HCT116 (cell line): ENCODE measurements around the gene TMEM184A. TPM values are rescaled to one million over a fixed set of nuclear protein-coding genes. Genes with fewer than 3 reads are reported as not detected.

Experiments
- ATAC-seq: fragments of 200-7000 bp; cut with Tn5 transposase; 2 replicates; pipeline ENCODE4 v1.9.1; 2020; ENCODE audit warnings: mild to moderate bottlenecking, moderate library complexity
- BruUV-seq: library from RNA; stranded (reverse); fragments of 400-500 nt; replicated peaks from 2 replicates; lab custom pipeline; 2021; lab: Mats Ljungman, UMichigan
- CTCF ChIA-PET: fragments of 300-600 bp; sonication (Branson Sonifier 250); formaldehyde crosslinking; loops from one replicate; lab custom pipeline; 2021; ENCODE audit warnings: antibody characterized with exemption; lab: Charles Lee
- POLR2A ChIA-PET: fragments of 300-600, 350-600 bp; sonication (Branson Sonifier 250); formaldehyde crosslinking; loops from one replicate; lab custom pipeline; 2021; ENCODE audit warnings: antibody characterized with exemption; lab: Charles Lee
- RAD21 ChIA-PET, 2 experiments: fragments of 300-600 bp; sonication (Branson Sonifier 250); formaldehyde crosslinking; loops; one replicate each; lab custom pipeline; 2023; ENCODE audit warnings: low total read pairs in 2 of 2; ENCODE audit not compliant: uncharacterized antibody in 2 of 2, unreplicated experiment in 2 of 2, low non-redundant PET in 1 of 2; lab: Charles Lee
- DNase-seq: peaks from one replicate; pipeline ENCODE4 v3.0.0-alpha.2; 2010; ENCODE audit warnings: low read depth, low spot score
- H2AFZ ChIP-seq: fragments of 200-600 bp; shearing (Covaris generic), sonication (generic); 2 replicates; pipeline ENCODE4 v1.6.1; 2017; ENCODE audit warnings: low read depth, mixed run types, mixed read lengths, antibody characterized with exemption, low read length; ENCODE audit not compliant: poor library complexity, severe bottlenecking
- H3K27ac ChIP-seq: 2 replicates; pipeline ENCODE4 v1.5.1; 2012; ENCODE audit warnings: low read depth, low read length
- H3K27me3 ChIP-seq: fragments of 200-600 bp; sonication (generic); 2 replicates; pipeline ENCODE4 v1.6.1; 2016; ENCODE audit warnings: mixed run types, low read length, mixed read lengths; ENCODE audit not compliant: insufficient read depth
- H3K36me3 ChIP-seq, 2 experiments: fragments of 200-500 bp in 1 of 2; fragments of 200-600 bp in 1 of 2; sonication (Bioruptor generic) in 1 of 2; sonication (generic) in 1 of 2; 2 replicates each; pipeline versions ENCODE4 v1.5.1 to v1.6.1; 2014 to 2016; ENCODE audit warnings: low read length in 2 of 2, inconsistent platforms in 1 of 2, mixed read lengths in 1 of 2, mixed run types in 1 of 2; ENCODE audit not compliant: insufficient read depth in 2 of 2, control insufficient read depth in 1 of 2
- H3K4me1 ChIP-seq, 2 experiments: fragments of 200-600 bp in 1 of 2; sonication (generic) in 1 of 2; 2 replicates each; pipeline versions ENCODE4 v1.5.1 to v1.6.1; 2012 to 2017; ENCODE audit warnings: low read length in 2 of 2, inconsistent platforms in 1 of 2, mild to moderate bottlenecking in 1 of 2, mixed read lengths in 1 of 2, mixed run types in 1 of 2, moderate library complexity in 1 of 2; ENCODE audit not compliant: insufficient read depth in 2 of 2, control insufficient read depth in 1 of 2
- H3K4me2 ChIP-seq: fragments of 200-600 bp; sonication (generic); 2 replicates; pipeline ENCODE4 v1.6.1; 2017; ENCODE audit warnings: mixed run types, low read length, mixed read lengths
- H3K4me3 ChIP-seq, 2 experiments: fragments of 200-600 bp in 1 of 2; sonication (generic) in 1 of 2; replicated peaks in 1 of 2; 2 replicates each; pipeline ENCODE4 v1.5.1; 2011 to 2016; ENCODE audit warnings: low read length in 2 of 2, control low read depth in 1 of 2, low read depth in 1 of 2, mild to moderate bottlenecking in 1 of 2, mixed read lengths in 1 of 2, mixed run types in 1 of 2
- H3K79me2 ChIP-seq: fragments of 200-600 bp; sonication (generic); 2 replicates; pipeline ENCODE4 v1.6.1; 2017; ENCODE audit warnings: mild to moderate bottlenecking, mixed run types, low read length, moderate library complexity, mixed read lengths; ENCODE audit not compliant: insufficient read depth
- H3K9ac ChIP-seq: fragments of 200-600 bp; sonication (generic); 2 replicates; pipeline ENCODE4 v1.6.1; 2016; ENCODE audit warnings: low read length, mixed read lengths
- H3K9me2 ChIP-seq: fragments of 200-600 bp; sonication (generic), shearing (Covaris generic); 2 replicates; pipeline ENCODE4 v1.6.1; 2017; ENCODE audit warnings: mixed run types, mild to moderate bottlenecking, moderate library complexity; ENCODE audit not compliant: insufficient read depth
- H3K9me3 ChIP-seq, 2 experiments: fragments of 200-500 bp in 1 of 2; fragments of 200-600 bp in 1 of 2; sonication (Bioruptor generic) in 1 of 2; sonication (generic) in 1 of 2; 2 replicates each; pipeline ENCODE4 v1.6.1; 2014 to 2017; ENCODE audit warnings: low read length in 2 of 2, mixed read lengths in 2 of 2, inconsistent platforms in 1 of 2, low read depth in 1 of 2, mild to moderate bottlenecking in 1 of 2, mixed run types in 1 of 2, moderate library complexity in 1 of 2; ENCODE audit not compliant: control insufficient read depth in 1 of 2, insufficient read depth in 1 of 2
- H4K20me1 ChIP-seq: fragments of 200-600 bp; sonication (generic), shearing (Covaris generic); 2 replicates; pipeline ENCODE4 v1.6.1; 2017; ENCODE audit warnings: mixed run types, mild to moderate bottlenecking, moderate library complexity; ENCODE audit not compliant: insufficient read depth
- CBX3 ChIP-seq: IDR thresholded peaks from 2 replicates; pipeline ENCODE4 v1.6.1; 2012; ENCODE audit warnings: low read depth
- CEBPB ChIP-seq: IDR thresholded peaks from 2 replicates; pipeline ENCODE4 v1.6.1; 2012; ENCODE audit warnings: low read depth
- EGR1 ChIP-seq: IDR thresholded peaks from 2 replicates; pipeline ENCODE4 v1.6.1; 2012; ENCODE audit warnings: low read depth
- ELF1 ChIP-seq: IDR thresholded peaks from 2 replicates; pipeline ENCODE4 v1.6.1; 2012; ENCODE audit warnings: low read depth, borderline replicate concordance
- EZH2 ChIP-seq: fragments of 200-600 bp; sonication (generic); IDR thresholded peaks from 2 replicates; pipeline ENCODE4 v1.6.1; 2017; ENCODE audit warnings: antibody characterized with exemption, mixed run types
- EZH2phosphoT487 ChIP-seq: fragments of 200-600 bp; IDR thresholded peaks from 2 replicates; pipeline ENCODE4 v1.6.1; 2018; ENCODE audit warnings: antibody characterized with exemption, borderline replicate concordance
- JUND ChIP-seq: IDR thresholded peaks from 2 replicates; pipeline ENCODE4 v1.6.1; 2012
- POLR2A ChIP-seq: IDR thresholded peaks from 2 replicates; pipeline ENCODE4 v1.7.0; 2011; ENCODE audit warnings: borderline replicate concordance; ENCODE audit not compliant: insufficient read depth, insufficient read length; ENCODE audit errors: extremely low read depth
- POLR2AphosphoS5 ChIP-seq: IDR thresholded peaks from 2 replicates; pipeline ENCODE4 v1.6.1; 2011; ENCODE audit warnings: mild to moderate bottlenecking, low read depth, low read length, moderate library complexity
- RAD21 ChIP-seq: IDR thresholded peaks from 2 replicates; pipeline ENCODE4 v1.6.1; 2012; ENCODE audit warnings: low read depth, mild to moderate bottlenecking
- SP1 ChIP-seq: IDR thresholded peaks from 2 replicates; pipeline ENCODE4 v1.6.1; 2012; ENCODE audit warnings: low read depth
- SRF ChIP-seq: IDR thresholded peaks from 2 replicates; pipeline ENCODE4 v1.6.1; 2012; ENCODE audit warnings: low read depth
- YY1 ChIP-seq: IDR thresholded peaks from 2 replicates; pipeline ENCODE4 v1.6.1; 2011; ENCODE audit warnings: low read length, low read depth, moderate library complexity, mild to moderate bottlenecking; ENCODE audit not compliant: insufficient replicate concordance; ENCODE audit errors: extremely low read depth
- ZFX ChIP-seq: fragments of 450-650 bp; IDR thresholded peaks from 2 replicates; pipeline ENCODE4 v1.6.1; 2017
- ZNF274 ChIP-seq: fragments of 200-500 bp; sonication (Bioruptor generic); IDR thresholded peaks from 2 replicates; pipeline ENCODE4 v1.6.1; 2014; ENCODE audit warnings: mild to moderate bottlenecking, low read depth, low read length, inconsistent platforms
- intact Hi-C: fragments of 100-400 bp; cut with micrococcal nuclease; formaldehyde crosslinking; loops from 2 replicates; pipeline ENCODE4 v1.10.0; 2022
- total RNA-seq: library from RNA; stranded (reverse); gene quantifications from one replicate; pipeline ENCODE4 v1.2.1, GENCODE V29; 2021; ENCODE audit not compliant: unreplicated experiment
- TF ChIP-seq, protein P1 (sequence below): IDR thresholded peaks from 2 replicates; pipeline ENCODE4 v1.6.1; 2012
- TF ChIP-seq, protein P2 (sequence below), 3 experiments: fragments of 200-600 bp in 1 of 3; sonication (generic) in 1 of 3; IDR thresholded peaks in 2 of 3; conservative IDR thresholded peaks in 1 of 3; 2 replicates each; pipeline ENCODE4 v1.5.1; 2012 to 2017; ENCODE audit warnings: low read depth in 2 of 3, low read length in 2 of 3, antibody characterized with exemption in 1 of 3, borderline replicate concordance in 1 of 3, control low read depth in 1 of 3, mild to moderate bottlenecking in 1 of 3, mixed read lengths in 1 of 3, mixed run types in 1 of 3, moderate library complexity in 1 of 3; ENCODE audit not compliant: insufficient read depth in 1 of 3
- TF ChIP-seq, protein P3 (sequence below): IDR thresholded peaks from 2 replicates; pipeline ENCODE4 v1.6.1; 2011; ENCODE audit warnings: mild to moderate bottlenecking, low read length, moderate library complexity; ENCODE audit not compliant: insufficient replicate concordance; ENCODE audit errors: extremely low read depth
- TF ChIP-seq, protein P4 (sequence below): IDR thresholded peaks from 2 replicates; pipeline ENCODE4 v1.6.1; 2012; ENCODE audit warnings: low read depth
- TF ChIP-seq, protein P5 (sequence below): IDR thresholded peaks from 2 replicates; pipeline ENCODE4 v1.6.1; 2012

TMEM184A gene
- total RNA-seq, 1 experiment from 2014 or later, result 34.8 TPM

DNA sequence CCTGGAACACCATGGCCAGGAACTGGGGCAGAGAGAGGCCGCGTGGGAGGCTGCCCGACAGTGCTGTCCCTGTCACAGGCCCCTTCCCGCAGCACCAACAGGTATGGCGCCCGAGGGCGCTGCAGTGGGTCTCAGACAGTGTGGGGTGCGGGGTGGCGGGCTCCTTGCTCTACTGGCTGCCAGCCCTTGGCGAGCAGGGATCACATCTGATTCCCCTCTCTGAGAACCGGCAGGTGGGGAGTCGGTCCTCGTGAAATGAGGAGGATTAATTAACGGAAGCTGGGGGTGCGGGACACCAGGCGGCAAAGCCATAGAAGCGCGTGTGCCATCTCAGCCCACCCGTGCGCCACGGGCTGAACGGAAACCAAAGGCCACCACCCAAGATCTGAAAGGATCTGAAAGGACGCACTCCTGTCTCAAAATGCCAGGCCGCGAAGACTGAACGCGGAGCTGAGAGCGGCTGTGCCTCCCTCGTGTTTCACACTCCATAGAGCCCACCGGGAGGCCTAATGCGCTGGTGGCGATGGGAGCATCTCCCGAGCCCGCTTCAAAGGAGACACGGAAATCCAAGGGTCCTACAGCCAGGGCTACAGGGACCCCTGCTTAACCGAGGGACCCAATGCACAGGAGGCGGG lies 58.6 kb downstream of the TMEM184A start:
- no peak overlapping the region for H3K9ac ChIP-seq

More for the DNA sequence above, 58.6 kb downstream of the TMEM184A start:
- no TSS peak for BruUV-seq
- no peak for DNase-seq
- H3K4me2 ChIP-seq, result no peak overlapping the region
- TF ChIP-seq EGR1 (no peak), EZH2 (no peak), ELF1 (no peak), SP1 (no peak), POLR2A (no peak), RAD21 (no peak), CEBPB (no peak), EZH2phosphoT487 (no peak), POLR2AphosphoS5 (no peak), SRF (no peak), ZNF274 (no peak), CBX3 (no peak), ZFX (no peak), JUND (no peak), YY1 (no peak)
- TF ChIP-seq, protein P1, sequence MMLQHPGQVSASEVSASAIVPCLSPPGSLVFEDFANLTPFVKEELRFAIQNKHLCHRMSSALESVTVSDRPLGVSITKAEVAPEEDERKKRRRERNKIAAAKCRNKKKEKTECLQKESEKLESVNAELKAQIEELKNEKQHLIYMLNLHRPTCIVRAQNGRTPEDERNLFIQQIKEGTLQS, result no peak
- TF ChIP-seq, protein P2, sequence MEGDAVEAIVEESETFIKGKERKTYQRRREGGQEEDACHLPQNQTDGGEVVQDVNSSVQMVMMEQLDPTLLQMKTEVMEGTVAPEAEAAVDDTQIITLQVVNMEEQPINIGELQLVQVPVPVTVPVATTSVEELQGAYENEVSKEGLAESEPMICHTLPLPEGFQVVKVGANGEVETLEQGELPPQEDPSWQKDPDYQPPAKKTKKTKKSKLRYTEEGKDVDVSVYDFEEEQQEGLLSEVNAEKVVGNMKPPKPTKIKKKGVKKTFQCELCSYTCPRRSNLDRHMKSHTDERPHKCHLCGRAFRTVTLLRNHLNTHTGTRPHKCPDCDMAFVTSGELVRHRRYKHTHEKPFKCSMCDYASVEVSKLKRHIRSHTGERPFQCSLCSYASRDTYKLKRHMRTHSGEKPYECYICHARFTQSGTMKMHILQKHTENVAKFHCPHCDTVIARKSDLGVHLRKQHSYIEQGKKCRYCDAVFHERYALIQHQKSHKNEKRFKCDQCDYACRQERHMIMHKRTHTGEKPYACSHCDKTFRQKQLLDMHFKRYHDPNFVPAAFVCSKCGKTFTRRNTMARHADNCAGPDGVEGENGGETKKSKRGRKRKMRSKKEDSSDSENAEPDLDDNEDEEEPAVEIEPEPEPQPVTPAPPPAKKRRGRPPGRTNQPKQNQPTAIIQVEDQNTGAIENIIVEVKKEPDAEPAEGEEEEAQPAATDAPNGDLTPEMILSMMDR (IDR thresholded peaks at IDR 0.05 in 2 of 3, conservative IDR thresholded peaks at IDR 0.05 in 1 of 3; ENCODE audit: borderline replicate concordance in 1 of 3, insufficient read depth in 1 of 3, low read depth in 2 of 3, low read length in 2 of 3), result no peak
- TF ChIP-seq, protein P3, sequence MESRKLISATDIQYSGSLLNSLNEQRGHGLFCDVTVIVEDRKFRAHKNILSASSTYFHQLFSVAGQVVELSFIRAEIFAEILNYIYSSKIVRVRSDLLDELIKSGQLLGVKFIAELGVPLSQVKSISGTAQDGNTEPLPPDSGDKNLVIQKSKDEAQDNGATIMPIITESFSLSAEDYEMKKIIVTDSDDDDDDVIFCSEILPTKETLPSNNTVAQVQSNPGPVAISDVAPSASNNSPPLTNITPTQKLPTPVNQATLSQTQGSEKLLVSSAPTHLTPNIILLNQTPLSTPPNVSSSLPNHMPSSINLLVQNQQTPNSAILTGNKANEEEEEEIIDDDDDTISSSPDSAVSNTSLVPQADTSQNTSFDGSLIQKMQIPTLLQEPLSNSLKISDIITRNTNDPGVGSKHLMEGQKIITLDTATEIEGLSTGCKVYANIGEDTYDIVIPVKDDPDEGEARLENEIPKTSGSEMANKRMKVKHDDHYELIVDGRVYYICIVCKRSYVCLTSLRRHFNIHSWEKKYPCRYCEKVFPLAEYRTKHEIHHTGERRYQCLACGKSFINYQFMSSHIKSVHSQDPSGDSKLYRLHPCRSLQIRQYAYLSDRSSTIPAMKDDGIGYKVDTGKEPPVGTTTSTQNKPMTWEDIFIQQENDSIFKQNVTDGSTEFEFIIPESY, result no peak
- TF ChIP-seq, protein P4, sequence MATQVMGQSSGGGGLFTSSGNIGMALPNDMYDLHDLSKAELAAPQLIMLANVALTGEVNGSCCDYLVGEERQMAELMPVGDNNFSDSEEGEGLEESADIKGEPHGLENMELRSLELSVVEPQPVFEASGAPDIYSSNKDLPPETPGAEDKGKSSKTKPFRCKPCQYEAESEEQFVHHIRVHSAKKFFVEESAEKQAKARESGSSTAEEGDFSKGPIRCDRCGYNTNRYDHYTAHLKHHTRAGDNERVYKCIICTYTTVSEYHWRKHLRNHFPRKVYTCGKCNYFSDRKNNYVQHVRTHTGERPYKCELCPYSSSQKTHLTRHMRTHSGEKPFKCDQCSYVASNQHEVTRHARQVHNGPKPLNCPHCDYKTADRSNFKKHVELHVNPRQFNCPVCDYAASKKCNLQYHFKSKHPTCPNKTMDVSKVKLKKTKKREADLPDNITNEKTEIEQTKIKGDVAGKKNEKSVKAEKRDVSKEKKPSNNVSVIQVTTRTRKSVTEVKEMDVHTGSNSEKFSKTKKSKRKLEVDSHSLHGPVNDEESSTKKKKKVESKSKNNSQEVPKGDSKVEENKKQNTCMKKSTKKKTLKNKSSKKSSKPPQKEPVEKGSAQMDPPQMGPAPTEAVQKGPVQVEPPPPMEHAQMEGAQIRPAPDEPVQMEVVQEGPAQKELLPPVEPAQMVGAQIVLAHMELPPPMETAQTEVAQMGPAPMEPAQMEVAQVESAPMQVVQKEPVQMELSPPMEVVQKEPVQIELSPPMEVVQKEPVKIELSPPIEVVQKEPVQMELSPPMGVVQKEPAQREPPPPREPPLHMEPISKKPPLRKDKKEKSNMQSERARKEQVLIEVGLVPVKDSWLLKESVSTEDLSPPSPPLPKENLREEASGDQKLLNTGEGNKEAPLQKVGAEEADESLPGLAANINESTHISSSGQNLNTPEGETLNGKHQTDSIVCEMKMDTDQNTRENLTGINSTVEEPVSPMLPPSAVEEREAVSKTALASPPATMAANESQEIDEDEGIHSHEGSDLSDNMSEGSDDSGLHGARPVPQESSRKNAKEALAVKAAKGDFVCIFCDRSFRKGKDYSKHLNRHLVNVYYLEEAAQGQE, result no peak
- TF ChIP-seq, protein P5, sequence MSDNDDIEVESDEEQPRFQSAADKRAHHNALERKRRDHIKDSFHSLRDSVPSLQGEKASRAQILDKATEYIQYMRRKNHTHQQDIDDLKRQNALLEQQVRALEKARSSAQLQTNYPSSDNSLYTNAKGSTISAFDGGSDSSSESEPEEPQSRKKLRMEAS, result no peak
- no peaks in the 10 kb centered on the region for H4K20me1 ChIP-seq
- POLR2A ChIA-PET, result no interaction called here
- no peak overlapping the region for H3K27ac ChIP-seq
- H3K79me2 ChIP-seq, result peaks cover 21% of the 10 kb centered on the region
- peaks cover 18 to 32% of the 10 kb centered on the region in 2 experiments; a peak in 3 of 4 replicates for H3K36me3 ChIP-seq
- no peaks in the 10 kb centered on the region for H3K9me2 ChIP-seq
- no peak overlapping the region for H3K4me3 ChIP-seq
- no peak for ATAC-seq
- no peaks in the 10 kb centered on the region for H3K27me3 ChIP-seq
- H3K9me3 ChIP-seq, result no peaks in the 10 kb centered on the region
- CTCF ChIA-PET, result no interaction called here
- peaks cover 0 to 4% of the 10 kb centered on the region in 2 experiments; a peak in 1 of 4 replicates for H3K4me1 ChIP-seq
- RAD21 ChIA-PET, result no interaction called here
- no peak overlapping the region for H2AFZ ChIP-seq
- intact Hi-C loops, result no loop called here
